Testis (tissue), 2 donors: ENCODE data around the gene SPAG9.

Experiments
- CTCF ChIP-seq, 3 experiments: fragments of 450-650 bp in 2 of 3; fragments of 200-600 bp in 1 of 3; sonication (generic) in 1 of 3; IDR thresholded peaks; one replicate each; pipeline ENCODE4 v1.5.1; 2016 to 2019; ENCODE audit warnings: antibody characterized with exemption in 3 of 3, mild to moderate bottlenecking in 2 of 3, moderate library complexity in 1 of 3
- POLR2A ChIP-seq: fragments of 450-650 bp; IDR thresholded peaks from one replicate; pipeline ENCODE4 v1.6.1; 2017; ENCODE audit warnings: antibody characterized with exemption, mild to moderate bottlenecking, moderate library complexity

GRCh38 chr17:50931144-50931908 lies 189.3 kb downstream of the SPAG9 start:
- no peak for TF ChIP-seq CTCF (IDR thresholded peaks at IDR 0.05)
- TF ChIP-seq POLR2A: no peak
